Large intestine (tissue), 3 donors: ENCODE measurements around the gene TSPEAR. TPM values are rescaled to one million over a fixed set of nuclear protein-coding genes. Genes with fewer than 3 reads are reported as not detected.
"Not testable (repeated sequence)": the region's sequence is repeated elsewhere in the genome, so short reads cannot be mapped to it uniquely, and the experiment has no call there.

ENCODE experiments used
- DNase-seq, 2 donors: peaks; one replicate each; pipeline versions ENCODE4 v3.0.0 to v3.0.0-alpha.2; 2013
- H3K27ac ChIP-seq: one replicate; pipeline ENCODE4 v1.5.1; 2013; ENCODE audit warnings: low read length
- H3K27me3 ChIP-seq: 2 replicates; pipeline ENCODE4 v1.6.1; 2013; ENCODE audit warnings: low read length; ENCODE audit not compliant: control insufficient read depth, insufficient read depth
- H3K36me3 ChIP-seq: 2 replicates; pipeline ENCODE4 v1.6.1; 2013; ENCODE audit warnings: low read length; ENCODE audit not compliant: control insufficient read depth, insufficient read depth
- H3K4me1 ChIP-seq: one replicate; pipeline ENCODE4 v1.6.1; 2013; ENCODE audit warnings: low read length; ENCODE audit not compliant: control insufficient read depth, insufficient read depth
- H3K4me3 ChIP-seq: one replicate; pipeline ENCODE4 v1.5.1; 2013; ENCODE audit warnings: low read length
- H3K9me3 ChIP-seq: one replicate; pipeline ENCODE4 v1.6.1; 2013; ENCODE audit warnings: mild to moderate bottlenecking, low read depth, low read length, moderate library complexity; ENCODE audit not compliant: control insufficient read depth
- WGBS: methylation state at CpG from one replicate; pipeline ENCODE4 v1.1.5; 2013; ENCODE audit warnings: low lambda C conversion rate; ENCODE audit not compliant: insufficient coverage; 5-methylcytosine and 5-hydroxymethylcytosine counted together
- polyA plus RNA-seq: library from polyadenylated mRNA; unstranded; fragments of 120-200 nt; gene quantifications from one replicate; pipeline ENCODE4 v1.2.1, GENCODE V29; 2013

Gene TSPEAR
- polyA plus RNA-seq, 1 donor: 0.55 TPM

DNA sequence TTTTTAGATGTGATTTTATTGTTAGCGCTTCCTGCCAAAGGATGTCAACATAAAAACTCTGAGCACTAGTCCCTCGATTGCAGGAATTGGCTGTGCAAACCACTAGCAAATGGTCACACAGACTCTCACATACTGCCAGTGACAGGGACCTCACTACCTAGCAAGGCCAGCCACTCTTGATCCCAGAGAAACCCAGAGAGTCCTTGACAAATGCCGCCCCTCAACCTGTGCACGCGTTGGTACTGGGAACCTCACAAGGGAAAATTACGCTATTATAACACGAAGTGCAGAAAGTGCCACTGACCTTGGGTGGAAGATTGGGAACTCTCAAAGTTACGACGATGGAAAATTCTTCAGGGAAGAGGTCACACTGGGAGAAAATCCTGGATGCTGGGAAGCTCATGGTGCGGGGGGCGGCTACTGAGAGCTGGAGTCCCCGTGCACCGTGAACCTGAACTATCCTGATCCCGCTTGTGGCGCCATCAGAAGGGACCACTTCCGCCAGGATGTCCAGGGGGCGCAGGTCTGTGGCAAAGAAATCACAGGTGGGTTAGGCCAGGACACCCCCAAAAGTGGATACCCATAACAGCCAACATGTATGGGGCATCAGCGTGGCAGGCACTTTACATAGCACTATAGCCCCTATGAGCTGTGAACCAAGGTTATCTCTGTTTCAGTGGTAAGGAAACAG is 143.7 kb downstream of the TSPEAR start:
- no peak overlapping the region for H3K27ac ChIP-seq
- DNase-seq: no peak
- WGBS: 82% methylated on average over 2 of the region's 18 CpGs
- no peaks in the 10 kb centered on the region for H3K4me1 ChIP-seq
- H3K9me3 ChIP-seq: peaks cover 6% of the 10 kb centered on the region
- H3K4me3 ChIP-seq: no peak overlapping the region
- H3K36me3 ChIP-seq: no peaks in the 10 kb centered on the region
- no peaks in the 10 kb centered on the region for H3K27me3 ChIP-seq

- WGBS: no CpG with 5 or more reads among the region's 1 CpG
- Histone ChIP-seq H3K9me3 (peaks cover under 1% of the 10 kb centered on the region), H3K4me3 (no peak overlapping the region), H3K36me3 (no peaks in the 10 kb centered on the region), H3K27ac (no peak overlapping the region), H3K27me3 (no peaks in the 10 kb centered on the region), H3K4me1 (no peaks in the 10 kb centered on the region)
- DNase-seq: no peak
Measured at GRCh38 chr21:44566403-44566802, 145.0 kb downstream of the TSPEAR start.

GRCh38 chr21:44564886-44565598 is 146.3 kb downstream of the TSPEAR start:
- Histone ChIP-seq H3K27ac (no peak overlapping the region), H3K27me3 (no peaks in the 10 kb centered on the region), H3K4me3 (no peak overlapping the region), H3K4me1 (no peaks in the 10 kb centered on the region), H3K36me3 (no peaks in the 10 kb centered on the region), H3K9me3 (no peaks in the 10 kb centered on the region)
- no peak for DNase-seq
- 100% methylated on average over 1 of the region's 1 CpG for WGBS

- Histone ChIP-seq H3K4me3 (no peak overlapping the region), H3K27me3 (no peaks in the 10 kb centered on the region), H3K9me3 (no peaks in the 10 kb centered on the region), H3K27ac (no peak overlapping the region), H3K4me1 (no peaks in the 10 kb centered on the region), H3K36me3 (no peaks in the 10 kb centered on the region)
- no CpG with 5 or more reads among the region's 1 CpG for WGBS
- no peak for DNase-seq
Measured at GRCh38 chr21:44564099-44564498, 147.3 kb downstream of the TSPEAR start.

- Histone ChIP-seq H3K27ac (no peak within 1 kb of the TSS), H3K27me3 (peaks cover 12% of the 10 kb centered on the region), H3K4me1 (no peaks in the 10 kb centered on the region), H3K4me3 (no peak within 1 kb of the TSS), H3K36me3 (no peaks in the 10 kb centered on the region), H3K9me3 (no peaks in the 10 kb centered on the region)
- DNase-seq: no peak
- WGBS: no CpG with 5 or more reads among the region's 5 CpGs
Measured at GRCh38 chr21:44558695-44559094, 152.7 kb downstream of the TSPEAR start, which contains the start of gene KRTAP10-3. Gene KRTAP10-3, minus strand, starts transcription at chr21:44558795. Its CDS starts 80 bp downstream, at chr21:44558715.

GRCh38 chr21:44558329-44558675 is 153.1 kb downstream of the TSPEAR start:
- H3K4me1 ChIP-seq, H3K36me3 ChIP-seq, H3K4me3 ChIP-seq, H3K9me3 ChIP-seq, DNase-seq, H3K27ac ChIP-seq: not testable (repeated sequence)
- peaks cover 12% of the 10 kb centered on the region for H3K27me3 ChIP-seq
- WGBS: no CpG with 5 or more reads among the region's 10 CpGs

- DNase-seq: no peak
- no CpG with 5 or more reads among the region's 30 CpGs for WGBS
- H3K27ac ChIP-seq: no peak overlapping the region
Measured at GRCh38 chr21:44557491-44558328, 153.7 kb downstream of the TSPEAR start.

GRCh38 chr21:44556879-44557278 is 154.5 kb downstream of the TSPEAR start:
- H3K27ac ChIP-seq: no peak overlapping the region
- WGBS: no CpG with 5 or more reads among the region's 9 CpGs
- no peak overlapping the region for H3K4me3 ChIP-seq
- no peaks in the 10 kb centered on the region for H3K4me1 ChIP-seq
- H3K27me3 ChIP-seq: peaks cover 14% of the 10 kb centered on the region
- no peaks in the 10 kb centered on the region for H3K36me3 ChIP-seq
- no peak for DNase-seq
- H3K9me3 ChIP-seq: no peaks in the 10 kb centered on the region

More at GRCh38 chr21:44557491-44558328, 153.7 kb downstream of the TSPEAR start:
- Histone ChIP-seq H3K27me3 (peaks cover 13% of the 10 kb centered on the region), H3K9me3 (no peaks in the 10 kb centered on the region), H3K36me3 (no peaks in the 10 kb centered on the region), H3K4me1 (no peaks in the 10 kb centered on the region), H3K4me3 (no peak overlapping the region)

DNA sequence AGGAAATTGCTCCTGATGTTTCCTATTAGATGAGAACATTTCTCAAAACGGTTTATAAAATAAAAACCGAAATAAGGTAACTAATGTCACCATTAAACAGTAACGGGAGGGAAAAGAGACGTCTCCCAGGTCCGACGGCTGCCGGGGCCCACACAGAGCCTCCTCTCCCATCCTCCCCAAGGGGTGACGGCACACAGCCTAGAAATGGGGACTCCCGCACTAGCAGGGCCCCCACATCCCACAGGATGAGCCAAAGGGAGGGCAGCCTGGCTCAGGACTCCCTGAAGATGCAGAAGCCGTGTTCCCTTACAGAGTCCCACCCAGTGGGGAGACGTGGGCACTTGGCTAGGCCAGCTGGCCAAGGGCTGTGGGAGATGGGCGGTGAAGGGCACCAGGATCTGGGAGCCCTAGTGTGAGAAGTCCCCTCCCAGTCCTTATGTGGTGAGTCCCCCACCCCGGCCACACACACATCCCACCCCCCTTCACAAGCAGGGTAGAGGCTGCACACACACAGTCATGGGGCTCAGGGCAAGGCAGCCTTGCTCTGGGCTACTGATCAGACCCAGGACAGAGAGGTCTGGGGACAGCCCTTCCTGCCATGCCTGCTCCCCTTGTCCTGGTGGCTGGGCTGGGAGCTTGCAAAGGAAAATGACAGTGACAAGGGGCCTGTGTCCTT is 156.0 kb downstream of the TSPEAR start:
- H3K27ac ChIP-seq: no peak overlapping the region
- no peaks in the 10 kb centered on the region for H3K9me3 ChIP-seq
- no peak overlapping the region for H3K4me3 ChIP-seq
- no CpG with 5 or more reads among the region's 13 CpGs for WGBS
- no peak for DNase-seq
- H3K4me1 ChIP-seq: no peaks in the 10 kb centered on the region
- peaks cover 14% of the 10 kb centered on the region for H3K27me3 ChIP-seq
- H3K36me3 ChIP-seq: no peaks in the 10 kb centered on the region

- H3K4me3 ChIP-seq: no peak overlapping the region
- no peaks in the 10 kb centered on the region for H3K4me1 ChIP-seq
- no peak overlapping the region for H3K27ac ChIP-seq
- H3K9me3 ChIP-seq: no peaks in the 10 kb centered on the region
- no peak for DNase-seq
- WGBS: no CpG with 5 or more reads among the region's 13 CpGs
- no peaks in the 10 kb centered on the region for H3K36me3 ChIP-seq
- peaks cover 15% of the 10 kb centered on the region for H3K27me3 ChIP-seq
Measured at GRCh38 chr21:44552681-44553080, 158.7 kb downstream of the TSPEAR start.
